ENCODE data around the gene OR6A2.

OR6A2 gene

GRCh38 chr11:6790546-6790945 lies 8.9 kb downstream of the OR6A2 start:
- Histone ChIP-seq H3K4me3 (ENCODE audit: insufficient read depth, low read length, poor library complexity, severe bottlenecking) (no peak overlapping the region), H3K4me2 (ENCODE audit: low read depth, low read length, poor library complexity, severe bottlenecking) (no peak overlapping the region), H3K9me3 (ENCODE audit: insufficient read depth, low read length) (no peaks in the 10 kb centered on the region), H3K27ac (ENCODE audit: low read depth, low read length) (no peak overlapping the region), H2AFZ (ENCODE audit: low read depth, low read length, severe bottlenecking) (no peak overlapping the region), H3K79me2 (ENCODE audit: insufficient read depth, low read length) (no peaks in the 10 kb centered on the region), H4K20me1 (ENCODE audit: low read depth, low read length) (no peaks in the 10 kb centered on the region), H3K9ac (ENCODE audit: low read length) (no peak overlapping the region), H3K36me3 (ENCODE audit: low read length) (no peaks in the 10 kb centered on the region), H3K27me3 (ENCODE audit: low read length) (no peaks in the 10 kb centered on the region), H3K9me2 (replicated peaks; ENCODE audit: insufficient read depth, low read length) (no peaks in the 10 kb centered on the region), H3F3A (ENCODE audit: insufficient read depth) (no peaks in the 10 kb centered on the region)
- TF ChIP-seq CTCF (IDR thresholded peaks at IDR 0.05; ENCODE audit: insufficient read depth, low read length, poor library complexity, severe bottlenecking) (no peak), EZH2phosphoT487 (conservative IDR thresholded peaks at IDR 0.05; ENCODE audit: low read length) (no peak)

- Histone ChIP-seq H4K20me1 (ENCODE audit: low read depth, low read length) (no peaks in the 10 kb centered on the region), H3K4me3 (ENCODE audit: insufficient read depth, low read length, poor library complexity, severe bottlenecking) (no peak within 1 kb of the TSS), H3K9me3 (ENCODE audit: insufficient read depth, low read length) (no peaks in the 10 kb centered on the region), H3K36me3 (ENCODE audit: low read length) (no peaks in the 10 kb centered on the region), H3K9me2 (replicated peaks; ENCODE audit: insufficient read depth, low read length) (no peaks in the 10 kb centered on the region), H3K27me3 (ENCODE audit: low read length) (no peaks in the 10 kb centered on the region; the same call in 1 of the 2 replicates), H2AFZ (ENCODE audit: low read depth, low read length, severe bottlenecking) (no peak within 1 kb of the TSS), H3K79me2 (ENCODE audit: insufficient read depth, low read length) (no peaks in the 10 kb centered on the region), H3K27ac (ENCODE audit: low read depth, low read length) (no peak within 1 kb of the TSS), H3K4me2 (ENCODE audit: low read depth, low read length, poor library complexity, severe bottlenecking) (no peak within 1 kb of the TSS), H3K9ac (ENCODE audit: low read length) (no peak within 1 kb of the TSS), H3F3A (ENCODE audit: insufficient read depth) (no peaks in the 10 kb centered on the region)
- no peak for TF ChIP-seq CTCF (IDR thresholded peaks at IDR 0.05; ENCODE audit: insufficient read depth, low read length, poor library complexity, severe bottlenecking)
- TF ChIP-seq EZH2phosphoT487 (conservative IDR thresholded peaks at IDR 0.05; ENCODE audit: low read length): no peak
Measured at GRCh38 chr11:6782720-6783119, 16.8 kb downstream of the OR6A2 start, which contains the start of gene OR2AG1. Gene OR2AG1, plus strand, starts transcription at chr11:6783020. Its CDS starts 2,018 bp downstream, at chr11:6785038.

- Histone ChIP-seq H3F3A (ENCODE audit: insufficient read depth) (no peaks in the 10 kb centered on the region), H3K27ac (ENCODE audit: low read depth, low read length) (no peak overlapping the region), H3K36me3 (ENCODE audit: low read length) (no peaks in the 10 kb centered on the region), H3K79me2 (ENCODE audit: insufficient read depth, low read length) (no peaks in the 10 kb centered on the region), H3K4me3 (ENCODE audit: insufficient read depth, low read length, poor library complexity, severe bottlenecking) (no peak overlapping the region), H3K9ac (ENCODE audit: low read length) (no peak overlapping the region), H3K27me3 (ENCODE audit: low read length) (no peaks in the 10 kb centered on the region; the same call in 1 of the 2 replicates), H4K20me1 (ENCODE audit: low read depth, low read length) (0 out of 2 replicates have a peak, but pooled peaks cover 4% of the 10 kb centered on the region), H2AFZ (ENCODE audit: low read depth, low read length, severe bottlenecking) (no peak overlapping the region), H3K4me2 (ENCODE audit: low read depth, low read length, poor library complexity, severe bottlenecking) (no peak overlapping the region), H3K9me3 (ENCODE audit: insufficient read depth, low read length) (no peaks in the 10 kb centered on the region), H3K9me2 (replicated peaks; ENCODE audit: insufficient read depth, low read length) (no peaks in the 10 kb centered on the region)
- TF ChIP-seq EZH2phosphoT487 (conservative IDR thresholded peaks at IDR 0.05; ENCODE audit: low read length) (no peak), CTCF (IDR thresholded peaks at IDR 0.05; ENCODE audit: insufficient read depth, low read length, poor library complexity, severe bottlenecking) (no peak)
Measured at GRCh38 chr11:6780829-6781228, 18.7 kb downstream of the OR6A2 start.

All from SU-DHL-6 (cell line).